ENCODE data around the gene LMX1A. TPM values are rescaled to one million over a fixed set of nuclear protein-coding genes. Genes with fewer than 3 reads are reported as not detected.

Gene LMX1A
- total and polyA plus RNA-seq, 9 of the 15 experiments (the other 6 are each of a cell fraction or from before 2014, with no cell fraction given) = not detected

DNA sequence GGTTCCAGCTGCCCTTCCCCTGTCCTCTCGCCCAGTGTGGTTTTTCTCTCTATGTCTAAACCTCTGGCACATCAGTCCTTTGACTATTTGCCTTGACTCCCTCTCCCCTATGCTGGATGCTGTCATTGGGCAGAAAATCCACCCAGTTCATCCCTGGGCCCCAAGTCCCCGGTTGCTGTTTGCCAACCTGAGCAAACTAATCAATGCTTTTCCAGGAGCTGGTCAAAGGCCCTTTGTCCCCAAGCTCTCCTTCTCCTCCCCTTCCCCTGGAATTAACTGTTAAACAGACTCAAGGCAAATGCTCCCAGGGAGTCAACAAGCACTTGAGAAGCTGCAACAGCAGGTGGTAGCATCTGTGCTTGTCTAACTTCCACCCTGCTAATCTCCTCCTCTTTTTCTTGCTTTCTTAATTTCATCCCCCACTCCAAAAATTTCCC is 102.7 kb downstream of the LMX1A start:
- in situ Hi-C loops (cut with MboI) (no loop called here), intact Hi-C loops (cut with micrococcal nuclease) (loop anchor here (10.0 kb wide), 1 partner anchor 109 kb away; no protein-coding TSS in a partner anchor)
- Histone ChIP-seq H3K79me2 (ENCODE audit: control insufficient read depth, insufficient read depth, low read length) (no peaks in the 10 kb centered on the region), H3K4me1 (replicated peaks in 1 of 2; ENCODE audit: control insufficient read depth in 2 of 2, insufficient read depth in 2 of 2, low read length in 2 of 2) (no peaks in the 10 kb centered on the region), H3K9ac (ENCODE audit: insufficient read depth in 1 of 2, low read depth in 2 of 2, low read length in 2 of 2) (no peak overlapping the region), H3K4me3 (no peak overlapping the region), H3K27ac (ENCODE audit: extremely low read depth, low read depth, low read length) (no peak overlapping the region), H3K9me1 (ENCODE audit: control insufficient read depth, insufficient read depth, low read length) (peaks cover 2% of the 10 kb centered on the region), H2AFZ (ENCODE audit: low read depth, low read length) (no peak overlapping the region), H3K27me3 (ENCODE audit: control insufficient read depth in 2 of 2, insufficient read depth in 2 of 2, low read length in 2 of 2) (no peaks in the 10 kb centered on the region; a peak in 1 of 5 replicates), H3K4me2 (ENCODE audit: insufficient read depth, low read length) (no peak overlapping the region), H3K9me3 (replicated peaks; ENCODE audit: control insufficient read depth, insufficient read depth, low read depth, low read length) (no peaks in the 10 kb centered on the region), H3K36me3 (ENCODE audit: control insufficient read depth, insufficient read depth, low read length) (no peaks in the 10 kb centered on the region), H4K20me1 (replicated peaks; ENCODE audit: control insufficient read depth, insufficient read depth, low read length) (no peaks in the 10 kb centered on the region; the same call in 1 of the 2 replicates)
- POLR2A ChIA-PET = no interaction called here
- no TSS peak for BruUV-seq (replicated peaks)
- FAIRE-seq (no peak), ATAC-seq (no peak), DNase-seq (ENCODE audit: extremely low read depth in 1 of 4, low spot score in 3 of 4) (no peak)
- no peak for TF ChIP-seq NCOR1 (IDR thresholded peaks at IDR 0.05)
- TF ChIP-seq ZNF436 (CRISPR knock-in tag; IDR thresholded peaks at IDR 0.05) = no peak
- TF ChIP-seq NR3C1 (CRISPR knock-in tag; IDR thresholded peaks at IDR 0.05) = no peak
- no peak for TF ChIP-seq ZBTB7A (IDR thresholded peaks at IDR 0.05; ENCODE audit: borderline replicate concordance, control insufficient read depth, low read depth, low read length)
- no peak for TF ChIP-seq SAP30 (IDR thresholded peaks at IDR 0.05; ENCODE audit: borderline replicate concordance, insufficient read depth, low read depth, low read length, poor library complexity, severe bottlenecking)
- no peak for TF ChIP-seq RBM15 (IDR thresholded peaks at IDR 0.05; ENCODE audit: insufficient read depth, low read length)
- no peak for TF ChIP-seq KHSRP (IDR thresholded peaks at IDR 0.05)
- no peak for TF ChIP-seq ZFX (CRISPR knock-in tag; IDR thresholded peaks at IDR 0.05)
- TF ChIP-seq HEY1 (CRISPR knock-in tag; IDR thresholded peaks at IDR 0.05; ENCODE audit: borderline replicate concordance) = no peak
- TF ChIP-seq ZNF668 (CRISPR knock-in tag; IDR thresholded peaks at IDR 0.05) = no peak
- TF ChIP-seq MTA1 (IDR thresholded peaks at IDR 0.05; ENCODE audit: borderline replicate concordance) = no peak
- no peak for TF ChIP-seq ARHGAP35 (IDR thresholded peaks at IDR 0.05; ENCODE audit: partially characterized antibody)
- no peak for TF ChIP-seq PTTG1 (tag; IDR thresholded peaks at IDR 0.05; ENCODE audit: low read depth)
- TF ChIP-seq PHF8 (IDR thresholded peaks at IDR 0.05; ENCODE audit: borderline replicate concordance, low read length) = no peak
- no peak for TF ChIP-seq GATAD2A (IDR thresholded peaks at IDR 0.05)
- no peak for TF ChIP-seq HLTF (IDR thresholded peaks at IDR 0.05)
- no peak for TF ChIP-seq TBP (optimal IDR thresholded peaks at IDR 0.05; ENCODE audit: low read depth, low read length)
- no peak for TF ChIP-seq HNRNPUL1 (IDR thresholded peaks at IDR 0.05; ENCODE audit: low read length)
- no peak for TF ChIP-seq BACH1 (tag; IDR thresholded peaks at IDR 0.05)
- TF ChIP-seq RFX7 (CRISPR knock-in tag; IDR thresholded peaks at IDR 0.05) = no peak
- 0% methylated on average over 2 of the region's 2 CpGs for WGBS (ENCODE audit: insufficient coverage, low coverage, missing lambda C conversion rate)
- CTCF ChIA-PET (ENCODE audit: low intra/inter-chr PET ratio) = no interaction called here
